Loucy (cell line): ENCODE data around the gene SRRM1.

Experiments used
- EZH2phosphoT487 ChIP-seq: fragments of 200-600 bp; IDR thresholded peaks from 2 replicates; pipeline ENCODE4 v1.6.1; 2018; ENCODE audit warnings: antibody characterized with exemption, mild to moderate bottlenecking, moderate library complexity, borderline replicate concordance
- TF ChIP-seq, protein P1 (sequence below): fragments of 200-600 bp; sonication (generic); conservative IDR thresholded peaks from 2 replicates; pipeline ENCODE4 v1.5.1; 2014; ENCODE audit warnings: mild to moderate bottlenecking, antibody characterized with exemption, low read length

DNA sequence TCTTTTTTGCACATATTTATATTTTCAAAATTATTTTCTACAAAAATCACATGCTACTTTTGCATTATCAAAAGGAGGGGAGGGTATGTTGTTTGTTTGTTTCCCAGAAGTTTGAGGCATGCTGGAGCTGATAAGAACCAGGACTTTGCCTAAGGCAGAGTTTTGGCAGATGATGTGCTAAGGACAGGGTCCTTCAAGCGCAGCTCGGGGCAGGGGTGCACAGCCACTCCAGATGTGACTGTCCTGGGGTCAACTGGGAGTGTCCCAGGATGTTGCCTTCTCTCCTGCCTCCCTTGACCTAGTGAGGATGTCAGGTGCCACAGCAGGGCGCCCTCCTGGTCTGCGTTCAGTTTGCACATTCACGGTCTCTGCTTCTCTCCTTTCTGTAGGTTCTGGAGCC, 42.6 kb upstream of the SRRM1 start:
- TF ChIP-seq, protein P1, sequence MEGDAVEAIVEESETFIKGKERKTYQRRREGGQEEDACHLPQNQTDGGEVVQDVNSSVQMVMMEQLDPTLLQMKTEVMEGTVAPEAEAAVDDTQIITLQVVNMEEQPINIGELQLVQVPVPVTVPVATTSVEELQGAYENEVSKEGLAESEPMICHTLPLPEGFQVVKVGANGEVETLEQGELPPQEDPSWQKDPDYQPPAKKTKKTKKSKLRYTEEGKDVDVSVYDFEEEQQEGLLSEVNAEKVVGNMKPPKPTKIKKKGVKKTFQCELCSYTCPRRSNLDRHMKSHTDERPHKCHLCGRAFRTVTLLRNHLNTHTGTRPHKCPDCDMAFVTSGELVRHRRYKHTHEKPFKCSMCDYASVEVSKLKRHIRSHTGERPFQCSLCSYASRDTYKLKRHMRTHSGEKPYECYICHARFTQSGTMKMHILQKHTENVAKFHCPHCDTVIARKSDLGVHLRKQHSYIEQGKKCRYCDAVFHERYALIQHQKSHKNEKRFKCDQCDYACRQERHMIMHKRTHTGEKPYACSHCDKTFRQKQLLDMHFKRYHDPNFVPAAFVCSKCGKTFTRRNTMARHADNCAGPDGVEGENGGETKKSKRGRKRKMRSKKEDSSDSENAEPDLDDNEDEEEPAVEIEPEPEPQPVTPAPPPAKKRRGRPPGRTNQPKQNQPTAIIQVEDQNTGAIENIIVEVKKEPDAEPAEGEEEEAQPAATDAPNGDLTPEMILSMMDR: no peak
- TF ChIP-seq EZH2phosphoT487: no peak
